Measurements from ENCODE around the gene CCND3.
"Not testable (repeated sequence)": the region's sequence is repeated elsewhere in the genome, so short reads cannot be mapped to it uniquely, and the experiment has no call there.

The CCND3 gene

GRCh38 chr6:41947581-41948220 lies 6.1 kb upstream of the CCND3 start:
- no peak for DNase-seq

GRCh38 chr6:41943456-41943855 lies 1.8 kb upstream of the CCND3 start:
- DNase-seq = no peak

DNA sequence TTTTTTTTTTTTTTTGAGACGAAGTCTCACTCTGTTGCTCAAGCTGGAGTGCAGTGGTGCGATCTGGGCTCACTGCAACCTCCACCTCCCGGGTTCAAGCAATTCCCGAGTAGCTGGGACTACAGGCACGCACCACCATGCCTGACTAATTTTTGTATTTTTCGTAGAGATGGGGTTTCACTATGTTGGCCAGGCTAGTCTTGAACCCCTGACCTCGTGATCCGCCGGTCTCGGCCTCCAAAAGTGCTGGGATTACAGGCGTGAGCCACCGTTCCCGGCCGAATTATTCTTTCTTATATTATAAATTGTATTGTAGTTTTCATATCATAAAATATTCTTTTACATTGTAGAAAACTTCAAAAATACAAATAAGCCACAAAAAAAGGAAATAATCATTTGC lies 1.3 kb upstream of the CCND3 start:
- not testable (repeated sequence) for DNase-seq

DNA sequence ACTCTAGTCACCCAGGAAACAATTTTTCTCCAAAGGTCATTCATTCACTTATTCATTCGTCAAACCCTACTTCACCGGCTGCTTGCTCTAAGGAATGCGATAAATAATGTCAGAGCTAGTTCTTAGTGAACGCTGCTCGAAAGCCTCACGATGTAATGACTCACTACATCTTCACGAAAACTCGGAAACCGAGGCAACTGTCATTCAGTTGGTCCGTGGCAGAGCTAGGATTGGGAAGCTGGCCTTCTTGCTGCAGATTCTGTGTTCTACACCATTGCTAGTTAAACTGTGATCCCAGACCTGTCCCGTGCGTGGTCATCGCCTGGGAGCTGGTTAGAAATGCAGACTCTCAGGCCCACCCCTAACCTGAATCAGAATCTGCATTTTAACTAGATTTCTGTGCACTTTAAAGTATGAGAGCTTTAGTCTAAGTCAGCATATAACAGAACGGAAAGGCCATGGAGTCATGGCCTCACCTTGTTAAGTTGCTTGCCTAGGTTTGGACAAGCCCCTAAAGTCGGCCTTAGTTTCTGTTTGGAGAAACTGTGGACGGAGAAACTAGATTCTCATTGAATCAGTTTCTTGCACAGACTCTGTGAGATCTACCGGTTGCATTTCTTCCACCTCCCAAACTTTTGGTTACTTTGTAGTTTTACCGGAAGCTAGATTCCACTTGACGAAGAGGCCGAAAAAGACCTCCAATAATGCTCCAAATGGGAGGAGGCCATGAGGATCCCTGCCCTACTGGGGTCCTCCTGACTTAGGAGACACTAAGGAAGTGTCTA lies 651 bp upstream of the CCND3 start:
- no peak for DNase-seq

DNA sequence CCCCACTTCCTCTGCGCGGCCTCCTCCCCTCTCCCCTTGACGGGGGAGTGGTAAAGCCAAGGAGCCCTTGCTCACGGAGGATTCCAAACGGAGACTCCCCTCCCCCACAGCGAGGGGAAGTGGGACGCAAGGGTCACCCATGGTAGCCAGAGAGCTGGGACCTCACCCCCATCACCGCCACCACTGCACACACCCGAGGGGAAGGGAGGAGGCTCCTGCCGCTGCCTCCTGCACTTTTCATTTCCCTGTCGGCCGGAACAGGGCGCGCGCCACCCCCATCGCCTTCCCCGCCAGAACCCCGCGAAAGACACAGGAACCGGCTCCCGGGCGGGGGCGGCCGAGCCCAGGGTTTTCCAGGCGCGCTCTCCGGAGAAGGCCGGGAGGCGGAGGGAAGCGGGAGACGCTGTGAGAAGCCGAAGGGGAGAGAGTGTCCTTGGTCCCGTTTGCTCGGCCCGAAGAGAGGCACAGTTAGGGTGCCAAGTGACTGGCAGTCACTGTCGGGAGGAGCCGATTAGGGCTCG lies 789 bp downstream of the CCND3 start:
- peak; percentile 40 for DNase-seq

GRCh38 chr6:41939848-41940758 lies 1.5 kb downstream of the CCND3 start:
- DNase-seq = no peak

DNA sequence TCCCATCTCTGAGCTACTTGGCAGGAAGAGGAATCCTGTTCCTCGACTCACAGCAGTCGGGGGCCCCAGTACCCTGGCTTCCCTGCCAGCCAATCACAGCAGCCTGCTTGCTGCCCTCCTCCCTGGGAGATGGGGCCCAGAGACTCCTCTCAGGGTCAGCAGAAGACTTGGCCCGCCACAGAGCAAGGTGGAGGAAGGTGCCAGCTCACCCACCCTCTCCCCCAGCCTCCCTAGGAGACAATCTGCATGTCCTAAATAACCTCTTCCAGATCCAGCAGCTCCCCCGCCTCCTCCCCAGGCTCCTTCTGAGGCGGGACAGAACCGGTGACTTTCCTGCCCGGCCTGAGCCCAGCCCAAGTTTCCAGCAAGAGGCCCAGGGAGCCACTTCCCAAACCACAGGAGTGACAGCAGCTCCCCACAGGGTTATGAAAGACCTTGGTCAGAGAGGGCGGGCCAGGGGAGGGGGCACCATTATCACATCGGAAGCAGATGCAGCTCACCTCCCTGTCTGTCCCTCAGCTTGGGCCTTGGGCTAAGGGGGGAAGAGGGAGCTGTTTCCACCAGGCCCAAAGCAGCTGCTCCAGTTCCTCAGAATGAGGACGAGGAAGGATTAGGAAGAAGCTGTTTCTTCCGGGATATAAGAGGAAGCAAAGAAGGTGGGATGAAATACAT lies 2.3 kb downstream of the CCND3 start:
- no peak for DNase-seq

- DNase-seq = no peak
Measured at GRCh38 chr6:41938590-41939175, 2.9 kb downstream of the CCND3 start.

GRCh38 chr6:41937861-41938574 lies 3.6 kb downstream of the CCND3 start:
- DNase-seq = peak; percentile 10

DNA sequence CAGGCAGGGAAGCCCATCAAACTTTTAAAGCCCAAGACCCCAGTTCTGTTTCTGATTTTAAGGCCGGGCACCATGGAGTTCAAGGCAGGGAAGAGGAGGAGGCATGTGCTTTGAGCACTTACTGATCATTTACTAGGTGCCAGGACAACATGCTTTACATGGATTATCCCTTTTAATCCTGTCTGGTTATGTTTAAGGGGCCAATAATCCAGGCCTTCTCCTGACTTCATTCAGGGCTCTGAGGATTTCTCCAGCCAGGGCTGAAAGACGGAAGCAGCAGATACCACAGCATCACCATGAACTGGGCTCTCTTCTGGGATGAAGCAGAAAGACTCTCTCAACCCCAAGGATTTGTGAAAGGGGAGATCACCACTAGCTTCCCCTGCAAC lies 4.1 kb downstream of the CCND3 start:
- DNase-seq = no peak

DNA sequence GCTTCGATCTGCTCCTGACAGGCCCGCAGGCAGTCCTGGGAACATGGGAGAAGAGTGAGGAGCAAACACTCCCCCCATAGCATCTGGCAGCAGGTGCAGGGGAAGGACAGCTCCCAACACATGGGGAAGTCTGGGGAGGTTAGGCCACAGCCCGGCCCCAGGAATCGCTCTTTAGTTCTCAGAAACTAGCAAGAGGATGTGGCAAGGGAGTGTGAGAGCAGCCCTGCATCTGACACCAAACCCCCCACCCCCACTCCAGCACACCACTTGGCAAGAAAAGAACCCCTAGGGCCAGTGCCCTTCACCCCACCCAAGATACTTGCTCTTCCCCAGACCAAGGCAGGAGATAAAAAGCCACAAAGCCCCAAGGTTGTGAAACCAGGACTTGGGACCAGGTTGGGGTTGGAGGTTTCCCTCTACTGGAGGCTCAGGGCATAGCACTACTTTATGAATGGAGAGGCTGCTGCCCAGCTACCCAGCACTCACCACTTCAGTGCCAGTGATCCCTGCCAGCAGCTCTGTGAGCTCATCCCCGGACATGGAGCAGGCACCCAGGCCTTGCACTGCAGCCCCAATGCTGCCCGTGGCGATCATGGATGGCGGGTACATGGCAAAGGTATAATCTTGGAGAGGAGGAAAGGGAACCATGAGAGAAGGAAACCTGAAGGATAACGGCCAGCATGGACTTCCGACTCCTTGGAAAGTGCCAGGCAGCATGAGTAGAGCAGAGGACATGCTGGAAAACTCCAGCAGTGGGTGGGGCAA lies 5.4 kb downstream of the CCND3 start:
- DNase-seq = peak; percentile 36

- DNase-seq = no peak
Measured at GRCh38 chr6:41935685-41936072, 5.9 kb downstream of the CCND3 start.

DNA sequence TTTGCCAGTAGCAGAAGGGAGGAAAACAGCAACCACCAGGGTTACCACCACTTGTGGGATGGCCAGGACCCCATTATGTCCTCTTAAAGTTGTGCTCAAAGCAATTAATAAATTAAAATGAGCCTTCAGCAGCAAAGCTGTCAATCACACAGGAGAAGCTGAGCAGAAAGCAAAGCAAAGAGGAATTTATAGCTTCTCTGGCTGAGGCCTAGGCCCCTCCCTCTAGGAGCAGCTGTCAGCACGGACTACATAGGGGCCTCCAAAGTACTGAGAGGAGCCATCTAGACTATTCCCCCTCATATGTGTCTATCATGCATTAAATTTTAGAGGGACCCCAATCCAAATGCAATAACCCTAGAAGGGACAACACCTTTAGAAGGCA lies 6.4 kb downstream of the CCND3 start:
- DNase-seq = no peak

DNA sequence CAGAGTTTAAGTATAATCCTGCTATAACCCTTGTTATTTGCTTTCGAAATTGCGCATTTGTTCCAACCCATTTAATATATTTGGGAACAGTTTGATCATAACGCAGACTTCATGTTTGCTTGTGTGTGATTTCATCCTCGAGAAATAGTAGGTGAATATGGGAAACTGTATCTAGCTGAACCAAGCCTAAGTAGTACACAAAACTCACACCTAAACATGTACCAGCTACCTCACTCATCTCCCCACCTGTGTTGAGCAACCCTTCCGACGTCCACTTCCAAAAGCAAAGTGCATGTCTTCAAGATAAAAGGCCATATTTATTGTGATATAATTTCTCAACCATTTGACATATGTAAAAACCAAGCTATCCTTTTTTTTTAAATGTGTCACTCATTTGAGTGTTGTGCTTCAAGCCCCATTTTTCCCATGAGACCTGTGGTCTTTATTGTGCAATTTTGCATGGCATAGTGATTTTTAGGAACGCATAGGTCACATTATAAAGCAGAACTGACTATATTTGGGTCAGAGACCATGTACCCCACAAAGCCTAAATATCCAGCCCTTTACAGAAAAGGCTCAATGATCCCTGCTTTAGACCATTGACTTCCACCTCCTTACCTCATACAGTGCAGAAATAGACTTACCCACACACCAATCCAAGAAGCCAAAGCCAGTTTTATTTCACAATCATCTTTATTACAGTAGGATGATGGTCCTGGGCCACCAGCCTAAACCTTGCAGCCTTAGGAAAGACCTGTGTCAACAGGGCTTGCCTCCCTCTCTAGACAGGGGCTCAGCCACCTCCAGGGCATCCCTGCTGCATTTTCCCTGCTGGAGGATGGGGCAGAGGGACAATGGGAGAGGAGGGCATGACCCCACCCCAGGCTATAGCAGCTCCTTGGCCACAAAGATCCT lies 7.1 kb downstream of the CCND3 start:
- DNase-seq = no peak

DNA sequence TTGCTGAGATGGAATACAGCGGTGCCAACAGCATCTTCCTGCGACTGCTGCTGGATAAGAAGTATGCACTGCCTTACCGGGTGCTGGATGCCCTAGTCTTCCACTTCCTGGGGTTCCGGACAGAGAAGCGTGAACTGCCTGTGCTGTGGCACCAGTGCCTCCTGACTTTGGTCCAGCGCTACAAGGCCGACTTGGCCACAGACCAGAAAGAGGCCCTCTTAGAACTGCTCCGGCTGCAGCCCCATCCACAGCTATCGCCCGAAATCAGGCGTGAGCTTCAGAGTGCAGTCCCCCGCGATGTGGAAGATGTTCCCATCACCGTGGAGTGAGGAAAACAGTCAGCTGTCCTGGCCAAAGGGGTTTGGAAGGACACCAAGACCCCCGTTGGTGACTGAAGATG lies 9.2 kb downstream of the CCND3 start:
- DNase-seq = no peak

- no peak for DNase-seq
Measured at GRCh38 chr6:41931792-41932191, 9.8 kb downstream of the CCND3 start.

GRCh38 chr6:41929924-41930323 lies 11.7 kb downstream of the CCND3 start:
- DNase-seq = no peak

DNA sequence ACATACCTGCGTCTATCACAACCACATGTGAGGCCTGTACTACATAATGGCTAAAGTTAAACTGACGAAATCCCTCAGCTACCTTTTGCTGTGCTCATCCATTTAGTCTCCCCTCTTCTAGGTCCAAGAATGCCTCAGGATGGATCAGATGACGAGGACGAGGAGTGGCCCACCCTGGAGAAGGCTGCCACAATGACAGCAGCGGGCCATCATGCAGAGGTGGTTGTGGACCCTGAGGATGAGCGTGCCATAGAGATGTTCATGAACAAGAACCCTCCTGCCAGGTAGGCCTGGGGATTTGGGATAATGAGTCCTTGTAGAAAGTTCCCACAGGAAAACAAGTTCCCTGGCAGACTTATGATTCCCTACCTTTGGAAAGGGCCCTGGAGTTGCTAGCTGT lies 14.4 kb downstream of the CCND3 start:
- DNase-seq = no peak

GRCh38 chr6:41922154-41922553 lies 19.5 kb downstream of the CCND3 start:
- no peak for DNase-seq

DNA sequence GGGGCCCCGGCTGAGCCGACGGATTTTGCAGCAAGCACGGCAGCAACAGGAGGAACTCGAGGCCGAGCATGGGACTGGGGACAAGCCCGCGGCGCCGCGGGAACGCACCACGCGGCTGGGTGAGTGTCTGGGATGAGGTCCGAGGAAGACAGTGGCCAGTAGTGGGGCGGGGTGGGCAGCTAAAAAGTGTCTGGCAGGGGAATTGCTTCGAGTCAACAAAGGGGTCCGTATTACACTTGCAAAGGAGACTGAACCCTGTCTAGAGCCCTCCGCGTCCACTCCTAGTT lies 20.0 kb downstream of the CCND3 start:
- DNase-seq = no peak
